Endothelial cell of umbilical vein (primary cell): Measurements from ENCODE around the gene OLIG1. TPM values are rescaled to one million over a fixed set of nuclear protein-coding genes. Genes with fewer than 3 reads are reported as not detected.

Source experiments
- BruUV-seq: library from RNA; stranded (reverse); fragments of 400-500 nt; replicated peaks from 2 replicates; lab custom pipeline; 2021; lab: Mats Ljungman, UMichigan
- CTCF ChIA-PET: fragments of 300-600, 350-600 bp; sonication (Branson Sonifier 250); formaldehyde crosslinking; loops from one replicate; lab custom pipeline; 2021; ENCODE audit warnings: antibody characterized with exemption, inconsistent platforms; lab: Charles Lee
- POLR2A ChIA-PET: fragments of 300-600, 350-600 bp; sonication (Branson Sonifier 250); formaldehyde crosslinking; loops from one replicate; lab custom pipeline; 2021; ENCODE audit warnings: antibody characterized with exemption, inconsistent platforms; lab: Charles Lee
- DNase-seq: peaks from one replicate; pipeline ENCODE4 v3.0.0-alpha.2; 2011; ENCODE audit warnings: low read depth, low spot score
- FAIRE-seq: peaks from 2 replicates; lab custom pipeline; 2011; peaks lifted over from hg19 to GRCh38; lab: Jason Lieb, UNC
- H2AFZ ChIP-seq: 2 replicates; pipeline ENCODE4 v1.6.0; 2012; ENCODE audit warnings: low read depth, low read length, control low read depth, inconsistent platforms
- H3K27ac ChIP-seq: 2 replicates; pipeline ENCODE4 v1.5.1; 2011; ENCODE audit warnings: low read depth, mild to moderate bottlenecking, control low read depth, low read length, moderate library complexity; ENCODE audit not compliant: insufficient read depth
- H3K27me3 ChIP-seq, 2 experiments: 2 replicates each; pipeline versions ENCODE4 v1.6.0 to v1.6.1; 2011; ENCODE audit warnings: low read length in 2 of 2, mixed read lengths in 1 of 2; ENCODE audit not compliant: control insufficient read depth in 2 of 2, insufficient read depth in 2 of 2
- H3K36me3 ChIP-seq, 2 experiments: 2 replicates in 1 of 2; 3 replicates in 1 of 2; pipeline ENCODE4 v1.5.1; 2011; ENCODE audit warnings: low read length in 2 of 2, mild to moderate bottlenecking in 1 of 2, moderate library complexity in 1 of 2; ENCODE audit not compliant: control insufficient read depth in 2 of 2, insufficient read depth in 2 of 2; ENCODE audit errors: extremely low read depth in 1 of 2
- H3K4me1 ChIP-seq: 3 replicates; pipeline ENCODE4 v1.5.1; 2011; ENCODE audit warnings: mild to moderate bottlenecking, low read length; ENCODE audit not compliant: control insufficient read depth, insufficient read depth; ENCODE audit errors: extremely low read depth
- H3K4me2 ChIP-seq: 2 replicates; pipeline ENCODE4 v1.6.1; 2011; ENCODE audit warnings: low read length, control low read depth, mixed read lengths; ENCODE audit not compliant: insufficient read depth
- H3K4me3 ChIP-seq, 3 experiments: fragments of 200-600 bp in 1 of 3; sonication (generic), shearing (Covaris generic) in 1 of 3; replicated peaks in 1 of 3; 2 replicates each; pipeline ENCODE4 v1.5.1; 2011 to 2016; ENCODE audit warnings: control low read depth in 3 of 3, low read length in 3 of 3, mild to moderate bottlenecking in 2 of 3, inconsistent platforms in 1 of 3, low read depth in 1 of 3, moderate library complexity in 1 of 3; ENCODE audit not compliant: insufficient read depth in 1 of 3
- H3K79me2 ChIP-seq: 2 replicates; pipeline ENCODE4 v1.6.0; 2012; ENCODE audit warnings: low read length, inconsistent platforms; ENCODE audit not compliant: control insufficient read depth, insufficient read depth
- H3K9ac ChIP-seq: replicated peaks from 2 replicates; pipeline ENCODE3; 2011; ENCODE audit warnings: low read length, control low read depth; ENCODE audit not compliant: insufficient read depth; ENCODE audit errors: extremely low read depth
- H3K9me1 ChIP-seq: replicated peaks from 3 replicates; pipeline ENCODE4 v1.6.0; 2011; ENCODE audit warnings: mild to moderate bottlenecking, low read length; ENCODE audit not compliant: control insufficient read depth, insufficient read depth; ENCODE audit errors: extremely low read depth
- H3K9me3 ChIP-seq: replicated peaks from 2 replicates; pipeline ENCODE4 v1.5.1; 2012; ENCODE audit warnings: low read length, inconsistent platforms; ENCODE audit not compliant: control insufficient read depth, insufficient read depth
- H4K20me1 ChIP-seq: replicated peaks from 2 replicates; pipeline ENCODE3; 2011; ENCODE audit warnings: mild to moderate bottlenecking, low read length; ENCODE audit not compliant: control insufficient read depth, insufficient read depth; ENCODE audit errors: extremely low read depth
- EZH2 ChIP-seq: IDR thresholded peaks from 2 replicates; pipeline ENCODE4 v1.6.1; 2012; ENCODE audit warnings: borderline replicate concordance, low read depth, mild to moderate bottlenecking, moderate library complexity, low read length, inconsistent platforms; ENCODE audit not compliant: severe bottlenecking
- FOS ChIP-seq: IDR thresholded peaks from 2 replicates; pipeline ENCODE4 v1.6.1; 2011; ENCODE audit warnings: mild to moderate bottlenecking, low read length, moderate library complexity, borderline replicate concordance; ENCODE audit not compliant: insufficient read depth
- GATA2 ChIP-seq: IDR thresholded peaks from 2 replicates; pipeline ENCODE4 v1.7.0; 2011; ENCODE audit warnings: low read depth, mild to moderate bottlenecking, moderate library complexity, mixed read lengths, low read length; ENCODE audit not compliant: insufficient read length, insufficient read depth
- JUN ChIP-seq: IDR thresholded peaks from 2 replicates; pipeline ENCODE4 v1.6.1; 2011; ENCODE audit warnings: borderline replicate concordance, low read depth; ENCODE audit not compliant: insufficient read length, insufficient read depth
- MYC ChIP-seq: IDR thresholded peaks from one replicate; pipeline ENCODE4 v1.6.1; 2011; ENCODE audit warnings: mild to moderate bottlenecking, low read depth, low read length
- POLR2A ChIP-seq: IDR thresholded peaks from 2 replicates; pipeline ENCODE4 v1.6.1; 2012; ENCODE audit warnings: low read depth, mild to moderate bottlenecking, control low read depth, low read length
- POLR2AphosphoS5 ChIP-seq: IDR thresholded peaks from 2 replicates; pipeline ENCODE4 v1.6.1; 2012; ENCODE audit warnings: low read depth, mild to moderate bottlenecking, control low read depth, low read length, moderate library complexity; ENCODE audit not compliant: insufficient read depth
- dilution Hi-C: fragments of 300-500 bp; cut with MboI; formaldehyde crosslinking; loops from one replicate; pipeline ENCODE4 v1.15.0; 2019; ENCODE audit warnings: low sequenced_read_pairs; ENCODE audit not compliant: extremely low pct_ligation_motif_present
- intact Hi-C: fragments of 100-400 bp; cut with micrococcal nuclease; formaldehyde crosslinking; loops from one replicate; pipeline ENCODE4 v1.10.0; 2022
- polyA plus RNA-seq, 4 experiments: library from polyadenylated mRNA; depleted of rRNA in 3 of 4; stranded (reverse) in 3 of 4; unstranded in 1 of 4; fragments of >200 nt; gene quantifications; 2 replicates each; pipeline versions ENCODE4 v1.2.1 to v1.2.3, GENCODE V29; 2011 to 2012; ENCODE audit warnings: missing spikeins in 1 of 4
- total RNA-seq: library from RNA; stranded (reverse); gene quantifications from 2 replicates; pipeline ENCODE4 v1.2.3, GENCODE V29; 2021
- TF ChIP-seq, protein P1 (sequence below): IDR thresholded peaks from 2 replicates; pipeline ENCODE4 v1.6.1; 2011; ENCODE audit not compliant: insufficient read depth, insufficient read length
- TF ChIP-seq, protein P2 (sequence below), 2 donors: IDR thresholded peaks; 1 replicate in 1 of 2; 2 replicates in 1 of 2; pipeline ENCODE4 v1.5.1; 2011; ENCODE audit warnings: low read length in 2 of 2, mild to moderate bottlenecking in 2 of 2, moderate library complexity in 2 of 2, control low read depth in 1 of 2, inconsistent platforms in 1 of 2, low read depth in 1 of 2; ENCODE audit not compliant: insufficient read depth in 1 of 2; ENCODE audit errors: extremely low read depth in 1 of 2

Gene OLIG1
- total and polyA plus RNA-seq, 2 donors (not counting 3 experiments of a cell fraction or from before 2014, with no cell fraction given), result not detected

DNA sequence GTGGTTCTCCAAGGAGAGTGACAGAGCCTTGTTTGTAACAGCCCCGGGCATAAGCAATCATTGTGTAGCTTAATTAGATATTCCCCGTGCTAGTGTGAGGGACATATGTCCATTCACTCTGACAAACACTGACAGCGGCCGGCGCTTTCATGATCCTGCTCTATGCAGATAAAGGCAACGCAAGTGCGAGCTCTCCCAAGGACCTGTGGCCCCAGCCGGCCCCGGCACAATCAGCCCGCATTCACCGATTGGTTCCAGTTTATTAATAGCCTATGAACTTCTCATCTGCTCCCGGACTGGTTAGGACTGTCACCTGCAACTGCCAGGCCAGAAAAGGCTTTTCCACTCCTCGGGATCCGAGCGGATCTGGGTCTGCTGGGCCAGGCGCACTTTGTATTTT lies 18.0 kb upstream of the OLIG1 start:
- TF ChIP-seq EZH2 (no peak), POLR2A (no peak), GATA2 (no peak), FOS (no peak), POLR2AphosphoS5 (no peak), JUN (no peak), MYC (no peak)
- TF ChIP-seq, protein P1, sequence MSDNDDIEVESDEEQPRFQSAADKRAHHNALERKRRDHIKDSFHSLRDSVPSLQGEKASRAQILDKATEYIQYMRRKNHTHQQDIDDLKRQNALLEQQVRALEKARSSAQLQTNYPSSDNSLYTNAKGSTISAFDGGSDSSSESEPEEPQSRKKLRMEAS, result no peak
- TF ChIP-seq, protein P2, sequence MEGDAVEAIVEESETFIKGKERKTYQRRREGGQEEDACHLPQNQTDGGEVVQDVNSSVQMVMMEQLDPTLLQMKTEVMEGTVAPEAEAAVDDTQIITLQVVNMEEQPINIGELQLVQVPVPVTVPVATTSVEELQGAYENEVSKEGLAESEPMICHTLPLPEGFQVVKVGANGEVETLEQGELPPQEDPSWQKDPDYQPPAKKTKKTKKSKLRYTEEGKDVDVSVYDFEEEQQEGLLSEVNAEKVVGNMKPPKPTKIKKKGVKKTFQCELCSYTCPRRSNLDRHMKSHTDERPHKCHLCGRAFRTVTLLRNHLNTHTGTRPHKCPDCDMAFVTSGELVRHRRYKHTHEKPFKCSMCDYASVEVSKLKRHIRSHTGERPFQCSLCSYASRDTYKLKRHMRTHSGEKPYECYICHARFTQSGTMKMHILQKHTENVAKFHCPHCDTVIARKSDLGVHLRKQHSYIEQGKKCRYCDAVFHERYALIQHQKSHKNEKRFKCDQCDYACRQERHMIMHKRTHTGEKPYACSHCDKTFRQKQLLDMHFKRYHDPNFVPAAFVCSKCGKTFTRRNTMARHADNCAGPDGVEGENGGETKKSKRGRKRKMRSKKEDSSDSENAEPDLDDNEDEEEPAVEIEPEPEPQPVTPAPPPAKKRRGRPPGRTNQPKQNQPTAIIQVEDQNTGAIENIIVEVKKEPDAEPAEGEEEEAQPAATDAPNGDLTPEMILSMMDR (IDR thresholded peaks at IDR 0.05; ENCODE audit: extremely low read depth in 1 of 2, insufficient read depth in 1 of 2, low read depth in 1 of 2, low read length in 2 of 2), result no peak
- Histone ChIP-seq H3K9ac (no peak overlapping the region), H3K9me3 (no peaks in the 10 kb centered on the region), H4K20me1 (no peaks in the 10 kb centered on the region), H3K4me2 (no peak overlapping the region), H3K36me3 (no peaks in the 10 kb centered on the region), H3K27ac (no peak overlapping the region), H3K4me1 (no peaks in the 10 kb centered on the region), H3K79me2 (no peaks in the 10 kb centered on the region), H3K9me1 (no peaks in the 10 kb centered on the region), H2AFZ (no peak overlapping the region), H3K4me3 (no peak overlapping the region), H3K27me3 (peaks cover 22 to 33% of the 10 kb centered on the region in 2 experiments)
- POLR2A ChIA-PET, result no interaction called here
- FAIRE-seq (no peak), DNase-seq (no peak)
- intact Hi-C loops, result no loop called here
- no TSS peak for BruUV-seq
- CTCF ChIA-PET, result no interaction called here
- dilution Hi-C loops, result no loop called here
